Immature natural killer cell (primary cell): Measurements from ENCODE around the gene ARRB1. TPM values are rescaled to one million over a fixed set of nuclear protein-coding genes. Genes with fewer than 3 reads are reported as not detected.

Experiments
- DNase-seq, 3 donors: peaks; one replicate each; pipeline ENCODE4 v3.0.0; 2022; ENCODE audit warnings: mixed read lengths in 1 of 3
- H3K27ac Mint-ChIP-seq, 6 donors: one replicate each; pipeline ENCODE4 v1.8.0; 2020; ENCODE audit warnings: mixed read lengths in 6 of 6, mild to moderate bottlenecking in 5 of 6, inconsistent platforms in 4 of 6, moderate library complexity in 3 of 6
- H3K27me3 Mint-ChIP-seq, 3 donors: one replicate each; pipeline ENCODE4 v1.8.0; 2020 to 2021; ENCODE audit warnings: low read depth in 3 of 3, mild to moderate bottlenecking in 3 of 3, mixed read lengths in 3 of 3, moderate library complexity in 3 of 3, inconsistent platforms in 1 of 3
- H3K36me3 Mint-ChIP-seq, 3 donors: one replicate each; pipeline ENCODE4 v1.8.0; 2020; ENCODE audit warnings: mixed read lengths in 3 of 3, inconsistent platforms in 2 of 3, mild to moderate bottlenecking in 2 of 3
- H3K4me1 Mint-ChIP-seq, 2 donors: one replicate each; pipeline ENCODE4 v1.8.0; 2020; ENCODE audit warnings: inconsistent platforms in 2 of 2, mild to moderate bottlenecking in 2 of 2, mixed read lengths in 2 of 2, moderate library complexity in 1 of 2
- H3K4me3 Mint-ChIP-seq, 5 donors: one replicate each; pipeline ENCODE4 v1.8.0; 2020; ENCODE audit warnings: mild to moderate bottlenecking in 5 of 5, mixed read lengths in 5 of 5, inconsistent platforms in 3 of 5, moderate library complexity in 3 of 5
- H3K9me3 Mint-ChIP-seq, 6 donors: one replicate each; pipeline ENCODE4 v1.8.0; 2020; ENCODE audit warnings: mild to moderate bottlenecking in 6 of 6, mixed read lengths in 6 of 6, inconsistent platforms in 4 of 6, moderate library complexity in 3 of 6
- polyA plus RNA-seq, 3 donors: library from polyadenylated mRNA; unstranded; fragments of 300-500 nt; fragmentation: Illumina TruSeq; gene quantifications; one replicate each; pipeline ENCODE4 v1.2.3, GENCODE V29; 2021

ARRB1 gene
- polyA plus RNA-seq, 3 donors from 2014 or later = 28.7 to 51.1 (median 41.5) TPM

- no peak for DNase-seq
- peaks cover 0 to 7% (median 2%) of the 10 kb centered on the region in 3 donors for H3K27me3 Mint-ChIP-seq
- peak overlapping the region; percentile 55 to 94 (median 86) for H3K27ac Mint-ChIP-seq
- peak overlapping the region; percentile 31 to 61 (median 47) for H3K4me3 Mint-ChIP-seq
- H3K4me1 Mint-ChIP-seq = peaks cover 100% of the 10 kb centered on the region in 2 donors
- no peaks in the 10 kb centered on the region for H3K9me3 Mint-ChIP-seq
- peaks cover 0 to 4% (median 0%) of the 10 kb centered on the region in 3 donors for H3K36me3 Mint-ChIP-seq
These were observed 6.6 kb downstream of the ARRB1 start for GRCh38 chr11:75344761-75345454.

- peaks cover 100% of the 10 kb centered on the region in 2 donors for H3K4me1 Mint-ChIP-seq
- no peaks in the 10 kb centered on the region for H3K9me3 Mint-ChIP-seq
- peak overlapping the region; percentile 20 to 61 (median 47) for H3K4me3 Mint-ChIP-seq
- peaks cover 0 to 7% (median 2%) of the 10 kb centered on the region in 3 donors for H3K27me3 Mint-ChIP-seq
- peak overlapping the region in 5 of 6 donors; percentile 55 to 94 (median 84) for H3K27ac Mint-ChIP-seq
- H3K36me3 Mint-ChIP-seq = peaks cover 0 to 4% (median 0%) of the 10 kb centered on the region in 3 donors
- no peak for DNase-seq
These were observed 7.3 kb downstream of the ARRB1 start for GRCh38 chr11:75344186-75344585.

- H3K4me3 Mint-ChIP-seq = peak overlapping the region; percentile 31 to 60 (median 55)
These were observed 8.2 kb downstream of the ARRB1 start for GRCh38 chr11:75342966-75343870.

GRCh38 chr11:75342231-75342918 lies 9.1 kb downstream of the ARRB1 start:
- H3K27ac Mint-ChIP-seq = peak overlapping the region; percentile 85 to 92 (median 89)
- DNase-seq = no peak
- peak overlapping the region; percentile 70 to 86 (median 82) for H3K4me3 Mint-ChIP-seq
- peaks cover 0 to 6% (median 0%) of the 10 kb centered on the region in 3 donors for H3K27me3 Mint-ChIP-seq
- no peaks in the 10 kb centered on the region for H3K36me3 Mint-ChIP-seq
- no peaks in the 10 kb centered on the region for H3K9me3 Mint-ChIP-seq
- H3K4me1 Mint-ChIP-seq = peaks cover 99 to 100% of the 10 kb centered on the region in 2 donors

More at GRCh38 chr11:75342966-75343870, 8.2 kb downstream of the ARRB1 start:
- peaks cover 0 to 4% (median 0%) of the 10 kb centered on the region in 3 donors for H3K36me3 Mint-ChIP-seq
- H3K9me3 Mint-ChIP-seq = no peaks in the 10 kb centered on the region
- peak overlapping the region; percentile 55 to 94 (median 85) for H3K27ac Mint-ChIP-seq
- H3K27me3 Mint-ChIP-seq = peaks cover 0 to 7% (median 2%) of the 10 kb centered on the region in 3 donors
- no peak for DNase-seq
- H3K4me1 Mint-ChIP-seq = peaks cover 100% of the 10 kb centered on the region in 2 donors

- H3K9me3 Mint-ChIP-seq = no peaks in the 10 kb centered on the region
- H3K27me3 Mint-ChIP-seq = peaks cover 0 to 5% (median 0%) of the 10 kb centered on the region in 3 donors
- H3K4me1 Mint-ChIP-seq = peaks cover 99 to 100% of the 10 kb centered on the region in 2 donors
- DNase-seq = no peak
- no peaks in the 10 kb centered on the region for H3K36me3 Mint-ChIP-seq
- H3K4me3 Mint-ChIP-seq = peak overlapping the region; percentile 70 to 86 (median 82)
- peak overlapping the region; percentile 85 to 92 (median 89) for H3K27ac Mint-ChIP-seq
These were observed 9.8 kb downstream of the ARRB1 start for GRCh38 chr11:75341612-75342011.

- peak overlapping the region; percentile 70 to 86 (median 82) for H3K4me3 Mint-ChIP-seq
- H3K9me3 Mint-ChIP-seq = no peaks in the 10 kb centered on the region
- peaks cover 98 to 100% of the 10 kb centered on the region in 2 donors for H3K4me1 Mint-ChIP-seq
- H3K36me3 Mint-ChIP-seq = peaks cover 0 to 4% (median 0%) of the 10 kb centered on the region in 3 donors
- peaks cover 0 to 4% (median 0%) of the 10 kb centered on the region in 3 donors for H3K27me3 Mint-ChIP-seq
- peak overlapping the region; percentile 85 to 92 (median 89) for H3K27ac Mint-ChIP-seq
- no peak for DNase-seq
These were observed 11.6 kb downstream of the ARRB1 start for GRCh38 chr11:75339685-75340409.

- Mint-ChIP-seq H3K27me3 (peaks cover 0 to 4% (median 0%) of the 10 kb centered on the region in 3 donors), H3K27ac (peak overlapping the region; percentile 85 to 92 (median 89)), H3K36me3 (peaks cover 0 to 4% (median 0%) of the 10 kb centered on the region in 3 donors), H3K4me3 (peak overlapping the region in 4 of 5 donors; percentile 3 to 86 (median 28)), H3K9me3 (no peaks in the 10 kb centered on the region), H3K4me1 (peaks cover 97 to 100% of the 10 kb centered on the region in 2 donors)
- no peak for DNase-seq
These were observed 12.8 kb downstream of the ARRB1 start for GRCh38 chr11:75338516-75339208.

GRCh38 chr11:75337195-75337654 lies 14.2 kb downstream of the ARRB1 start:
- H3K27ac Mint-ChIP-seq = peak overlapping the region; percentile 62 to 86 (median 74)
- peaks cover 0 to 3% (median 0%) of the 10 kb centered on the region in 3 donors for H3K27me3 Mint-ChIP-seq
- peaks cover 0 to 4% (median 0%) of the 10 kb centered on the region in 3 donors for H3K36me3 Mint-ChIP-seq
- peaks cover 96 to 100% of the 10 kb centered on the region in 2 donors for H3K4me1 Mint-ChIP-seq
- no peak for DNase-seq
- no peaks in the 10 kb centered on the region for H3K9me3 Mint-ChIP-seq
- peak overlapping the region in 2 of 5 donors; percentile 24 to 33 for H3K4me3 Mint-ChIP-seq

- Mint-ChIP-seq H3K27ac (peak overlapping the region in 5 of 6 donors; percentile 60 to 84 (median 68)), H3K4me3 (no peak overlapping the region), H3K27me3 (peaks cover 0 to 2% (median 0%) of the 10 kb centered on the region in 3 donors), H3K9me3 (no peaks in the 10 kb centered on the region), H3K36me3 (peaks cover 0 to 4% (median 0%) of the 10 kb centered on the region in 3 donors), H3K4me1 (peaks cover 94 to 98% of the 10 kb centered on the region in 2 donors)
- no peak for DNase-seq
These were observed 16.5 kb downstream of the ARRB1 start for GRCh38 chr11:75334976-75335375.

- Mint-ChIP-seq H3K36me3 (peaks cover 0 to 4% (median 0%) of the 10 kb centered on the region in 3 donors), H3K4me1 (peaks cover 94 to 98% of the 10 kb centered on the region in 2 donors), H3K27ac (peak overlapping the region in 5 of 6 donors; percentile 62 to 86 (median 73)), H3K27me3 (peaks cover 0 to 2% (median 0%) of the 10 kb centered on the region in 3 donors), H3K9me3 (no peaks in the 10 kb centered on the region), H3K4me3 (peak overlapping the region in 3 of 5 donors; percentile 48 to 58 (median 54))
- no peak for DNase-seq
These were observed 17.0 kb downstream of the ARRB1 start for GRCh38 chr11:75334402-75334891.

GRCh38 chr11:75333807-75334140 lies 17.7 kb downstream of the ARRB1 start:
- Mint-ChIP-seq H3K27me3 (peaks cover 0 to 2% (median 0%) of the 10 kb centered on the region in 3 donors), H3K9me3 (no peaks in the 10 kb centered on the region), H3K27ac (peak overlapping the region in 5 of 6 donors; percentile 46 to 83 (median 81)), H3K4me3 (no peak overlapping the region), H3K4me1 (peaks cover 94 to 98% of the 10 kb centered on the region in 2 donors), H3K36me3 (peaks cover 0 to 4% (median 0%) of the 10 kb centered on the region in 3 donors)
- no peak for DNase-seq
